Measurements from ENCODE around the gene EPO.
"Not testable (repeated sequence)": the region's sequence is repeated elsewhere in the genome, so short reads cannot be mapped to it uniquely, and the experiment has no call there.

Gene EPO

GRCh38 chr7:100696123-100696521, 24.1 kb upstream of the EPO start:
- Histone ChIP-seq H4K8ac (ENCODE audit: low read depth, low read length) (no peak overlapping the region), H2BK15ac (replicated peaks; ENCODE audit: low read depth) (no peak overlapping the region), H4K5ac (ENCODE audit: low read length) (no peak overlapping the region), H3K79me2 (ENCODE audit: control insufficient read depth, insufficient read depth, low read length) (peaks cover 21% of the 10 kb centered on the region), H2BK5ac (ENCODE audit: low read length) (no peak overlapping the region), H3K18ac (ENCODE audit: low read length) (no peak overlapping the region), H3K56ac (ENCODE audit: low read length) (no peak overlapping the region), H3K27ac (ENCODE audit: low read depth, low read length) (no peak overlapping the region), H3K9ac (ENCODE audit: low read length) (no peak overlapping the region), H2AK5ac (ENCODE audit: low read length) (no peak overlapping the region), H3K4me1 (ENCODE audit: control insufficient read depth, low read depth, low read length) (peaks cover 7% of the 10 kb centered on the region), H3K4me2 (ENCODE audit: low read length) (no peak overlapping the region), H3K36me3 (ENCODE audit: control insufficient read depth, insufficient read depth, low read length) (no peaks in the 10 kb centered on the region), H3K4ac (ENCODE audit: low read depth, low read length) (no peak overlapping the region), H3K27me3 (ENCODE audit: insufficient read depth, low read length, poor library complexity) (no peaks in the 10 kb centered on the region), H3K23ac (ENCODE audit: low read length) (no peak overlapping the region), H3K4me3 (ENCODE audit: low read length) (no peak overlapping the region), H3K79me1 (ENCODE audit: low read length) (peaks cover 9% of the 10 kb centered on the region), H2BK120ac (ENCODE audit: low read depth, low read length) (no peak overlapping the region)
- no CpG with 5 or more reads among the region's 6 CpGs for WGBS (ENCODE audit: extremely low coverage, insufficient coverage, low lambda C conversion rate)
- DNase-seq = no peak

- Histone ChIP-seq H3K56ac (ENCODE audit: low read length) (no peak overlapping the region), H3K79me1 (ENCODE audit: low read length) (no peaks in the 10 kb centered on the region), H3K27ac (ENCODE audit: low read depth, low read length) (no peak overlapping the region), H3K9ac (ENCODE audit: low read length) (no peak overlapping the region), H2BK5ac (ENCODE audit: low read length) (no peak overlapping the region), H2BK120ac (ENCODE audit: low read depth, low read length) (no peak overlapping the region), H3K79me2 (ENCODE audit: control insufficient read depth, insufficient read depth, low read length) (no peaks in the 10 kb centered on the region), H4K8ac (ENCODE audit: low read depth, low read length) (no peak overlapping the region), H2BK15ac (replicated peaks; ENCODE audit: low read depth) (no peak overlapping the region), H3K23ac (ENCODE audit: low read length) (no peak overlapping the region), H2AK5ac (ENCODE audit: low read length) (no peak overlapping the region), H4K5ac (ENCODE audit: low read length) (no peak overlapping the region), H3K4ac (ENCODE audit: low read depth, low read length) (no peak overlapping the region), H3K36me3 (ENCODE audit: control insufficient read depth, insufficient read depth, low read length) (no peaks in the 10 kb centered on the region), H3K27me3 (ENCODE audit: insufficient read depth, low read length, poor library complexity) (no peaks in the 10 kb centered on the region), H3K4me1 (ENCODE audit: control insufficient read depth, low read depth, low read length) (no peaks in the 10 kb centered on the region), H3K18ac (ENCODE audit: low read length) (no peak overlapping the region), H3K4me3 (ENCODE audit: low read length) (no peak overlapping the region), H3K4me2 (ENCODE audit: low read length) (no peak overlapping the region)
- no peak for DNase-seq
- WGBS (ENCODE audit: extremely low coverage, insufficient coverage, low lambda C conversion rate) = no CpG with 5 or more reads among the region's 6 CpGs
Observed at GRCh38 chr7:100699018-100699417, 21.2 kb upstream of the EPO start.

GRCh38 chr7:100701089-100701488, 19.2 kb upstream of the EPO start:
- H2BK15ac ChIP-seq (replicated peaks; ENCODE audit: low read depth); DNase-seq; H2BK5ac ChIP-seq (ENCODE audit: low read length); H4K5ac ChIP-seq (ENCODE audit: low read length); H3K18ac ChIP-seq (ENCODE audit: low read length); H3K36me3 ChIP-seq (ENCODE audit: control insufficient read depth, insufficient read depth, low read length); H3K79me2 ChIP-seq (ENCODE audit: control insufficient read depth, insufficient read depth, low read length); H3K4me2 ChIP-seq (ENCODE audit: low read length); H3K9ac ChIP-seq (ENCODE audit: low read length); H2BK120ac ChIP-seq (ENCODE audit: low read depth, low read length); H3K27ac ChIP-seq (ENCODE audit: low read depth, low read length); H3K56ac ChIP-seq (ENCODE audit: low read length); H3K4ac ChIP-seq (ENCODE audit: low read depth, low read length); H4K8ac ChIP-seq (ENCODE audit: low read depth, low read length); H3K23ac ChIP-seq (ENCODE audit: low read length); H2AK5ac ChIP-seq (ENCODE audit: low read length); H3K4me1 ChIP-seq (ENCODE audit: control insufficient read depth, low read depth, low read length); H3K4me3 ChIP-seq (ENCODE audit: low read length); H3K79me1 ChIP-seq (ENCODE audit: low read length); H3K27me3 ChIP-seq (ENCODE audit: insufficient read depth, low read length, poor library complexity): not testable (repeated sequence)
- WGBS (ENCODE audit: extremely low coverage, insufficient coverage, low lambda C conversion rate) = no CpG with 5 or more reads among the region's 3 CpGs

GRCh38 chr7:100705320-100705752, 14.9 kb upstream of the EPO start:
- Histone ChIP-seq H3K36me3 (ENCODE audit: control insufficient read depth, insufficient read depth, low read length) (peaks cover 3% of the 10 kb centered on the region), H3K79me2 (ENCODE audit: control insufficient read depth, insufficient read depth, low read length) (peaks cover 18% of the 10 kb centered on the region), H3K4me1 (ENCODE audit: control insufficient read depth, low read depth, low read length) (peaks cover 4% of the 10 kb centered on the region), H3K27me3 (ENCODE audit: insufficient read depth, low read length, poor library complexity) (no peaks in the 10 kb centered on the region), H2BK15ac (replicated peaks; ENCODE audit: low read depth) (no peak overlapping the region), H3K18ac (ENCODE audit: low read length) (peak overlapping the region; percentile 46), H2AK5ac (ENCODE audit: low read length) (no peak overlapping the region), H3K4ac (ENCODE audit: low read depth, low read length) (peak overlapping the region; percentile 76), H3K9ac (ENCODE audit: low read length) (peak overlapping the region; percentile 96), H3K79me1 (ENCODE audit: low read length) (peaks cover 5% of the 10 kb centered on the region), H2BK120ac (ENCODE audit: low read depth, low read length) (no peak overlapping the region), H3K23ac (ENCODE audit: low read length) (peak overlapping the region; percentile 67), H3K56ac (ENCODE audit: low read length) (peak overlapping the region; percentile 98), H3K27ac (ENCODE audit: low read depth, low read length) (peak overlapping the region; percentile 62), H3K4me2 (ENCODE audit: low read length) (peak overlapping the region; percentile 98), H3K4me3 (ENCODE audit: low read length) (peak overlapping the region; percentile 71), H4K8ac (ENCODE audit: low read depth, low read length) (no peak overlapping the region), H4K5ac (ENCODE audit: low read length) (no peak overlapping the region), H2BK5ac (ENCODE audit: low read length) (peak overlapping the region; percentile 78)
- DNase-seq = peak; percentile 76
- no CpG with 5 or more reads among the region's 25 CpGs for WGBS (ENCODE audit: extremely low coverage, insufficient coverage, low lambda C conversion rate)

GRCh38 chr7:100705753-100706671, 14.3 kb upstream of the EPO start, which contains the start of gene POP7:
Gene POP7 (plus strand): TSS chr7:100706121. CDS start chr7:100706831, 710 bp downstream.
- DNase-seq = peak; percentile 99
- Histone ChIP-seq H2BK120ac (ENCODE audit: low read depth, low read length) (no peak within 1 kb of the TSS), H3K27me3 (ENCODE audit: insufficient read depth, low read length, poor library complexity) (no peaks in the 10 kb centered on the region), H3K36me3 (ENCODE audit: control insufficient read depth, insufficient read depth, low read length) (peaks cover 3% of the 10 kb centered on the region), H3K27ac (ENCODE audit: low read depth, low read length) (peak within 1 kb of the TSS; percentile 62), H3K4me2 (ENCODE audit: low read length) (peak within 1 kb of the TSS; percentile 98), H2BK15ac (replicated peaks; ENCODE audit: low read depth) (no peak within 1 kb of the TSS), H3K56ac (ENCODE audit: low read length) (peak within 1 kb of the TSS; percentile 98), H2AK5ac (ENCODE audit: low read length) (no peak within 1 kb of the TSS), H3K18ac (ENCODE audit: low read length) (peak within 1 kb of the TSS; percentile 92), H3K23ac (ENCODE audit: low read length) (peak within 1 kb of the TSS; percentile 80), H3K79me1 (ENCODE audit: low read length) (peaks cover 5% of the 10 kb centered on the region), H3K4ac (ENCODE audit: low read depth, low read length) (peak within 1 kb of the TSS; percentile 76), H3K79me2 (ENCODE audit: control insufficient read depth, insufficient read depth, low read length) (peaks cover 18% of the 10 kb centered on the region), H4K5ac (ENCODE audit: low read length) (no peak within 1 kb of the TSS), H2BK5ac (ENCODE audit: low read length) (peak within 1 kb of the TSS; percentile 85), H3K4me3 (ENCODE audit: low read length) (peak within 1 kb of the TSS; percentile 97), H3K4me1 (ENCODE audit: control insufficient read depth, low read depth, low read length) (peaks cover 4% of the 10 kb centered on the region), H3K9ac (ENCODE audit: low read length) (peak within 1 kb of the TSS; percentile 96), H4K8ac (ENCODE audit: low read depth, low read length) (no peak within 1 kb of the TSS)
- no CpG with 5 or more reads among the region's 86 CpGs for WGBS (ENCODE audit: extremely low coverage, insufficient coverage, low lambda C conversion rate)
